Skin of body (tissue), 2 donors: Measurements from ENCODE around the gene CXCL10. TPM values are rescaled to one million over a fixed set of nuclear protein-coding genes. Genes with fewer than 3 reads are reported as not detected.

ENCODE experiments used
- DNase-seq: peaks from one replicate; lab custom pipeline; 2025; lab: John Stamatoyannopoulos, UW
- total RNA-seq: library from RNA; depleted of rRNA; stranded (reverse); fragments of >200 nt; gene quantifications from one replicate; pipeline ENCODE4 v1.2.3, GENCODE V29; 2014

Gene CXCL10
- total RNA-seq, 1 donor from 2014 or later = 1.7 TPM

GRCh38 chr4:75995727-75996126, 27.6 kb downstream of the CXCL10 start:
- peak; percentile 30 for DNase-seq

- DNase-seq = no peak
Observed at GRCh38 chr4:75992462-75992861, 30.8 kb downstream of the CXCL10 start.

DNA sequence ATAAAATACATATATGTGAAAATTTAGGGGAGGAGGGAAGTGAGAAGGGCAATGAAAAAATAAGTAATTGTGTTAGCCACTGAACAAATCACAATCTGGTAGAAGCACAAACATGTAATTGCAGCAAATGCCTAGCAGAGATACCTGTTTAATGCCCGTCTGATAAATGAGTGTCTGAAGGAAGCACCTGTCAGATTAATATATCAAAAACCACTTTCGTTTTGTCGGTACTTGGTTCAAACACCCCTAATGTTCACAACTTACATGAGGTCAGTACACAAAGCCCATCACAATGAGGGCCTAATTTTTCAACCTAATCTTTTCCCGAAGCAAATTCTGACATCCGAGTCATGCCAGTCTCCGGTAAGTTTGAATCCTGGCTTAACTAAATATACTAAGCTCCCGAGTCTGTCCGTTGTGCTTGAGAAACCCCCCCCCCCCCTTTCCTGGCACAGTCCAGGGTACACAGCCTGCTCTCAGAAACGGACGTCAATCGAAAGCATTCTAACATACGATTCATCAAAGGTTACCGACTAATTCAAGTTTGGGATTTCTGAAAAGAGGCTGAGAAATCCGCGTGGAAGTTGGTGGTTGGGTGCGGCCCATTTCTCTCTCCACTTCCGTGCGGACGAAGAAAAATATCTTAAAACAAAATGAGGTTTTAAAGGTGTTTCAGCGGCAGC, 33.3 kb downstream of the CXCL10 start:
- DNase-seq = no peak

DNA sequence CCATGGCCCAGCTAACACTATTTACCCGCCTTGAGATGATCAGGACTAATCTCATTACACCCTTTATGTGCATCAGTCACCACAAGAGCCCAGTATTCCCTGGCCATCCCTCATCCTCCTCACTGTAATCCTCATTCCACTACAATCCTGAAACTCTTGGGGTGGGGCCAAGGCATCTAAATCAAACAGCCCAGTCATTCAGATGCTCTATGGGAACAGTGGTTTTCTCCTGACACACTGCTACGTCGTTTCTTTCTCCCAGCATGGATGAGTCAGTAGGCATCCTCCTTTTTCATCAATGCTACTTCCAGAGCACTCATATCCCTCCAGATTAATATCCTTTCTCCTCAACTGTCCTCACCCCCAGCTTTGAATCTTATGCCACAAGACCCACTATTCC, 38.2 kb downstream of the CXCL10 start:
- no peak for DNase-seq

DNA sequence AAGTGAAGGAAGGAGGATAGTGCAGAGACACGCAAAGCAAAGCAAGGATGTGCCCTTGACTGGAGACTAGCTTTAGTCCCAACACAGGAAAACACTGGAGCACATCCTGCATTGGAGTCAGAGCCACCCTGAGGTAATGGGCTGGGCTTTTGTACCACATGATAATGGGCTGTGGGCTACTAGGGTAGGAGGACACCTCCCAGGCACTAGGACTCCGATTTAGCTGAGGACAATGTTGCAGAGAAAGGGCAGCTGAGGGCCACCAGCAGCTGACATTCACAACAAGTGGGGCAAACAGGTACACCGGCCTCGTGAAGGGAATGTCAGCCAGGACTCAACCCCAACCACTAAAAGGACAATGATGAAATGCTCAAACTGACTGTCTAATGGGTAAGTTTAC, 42.7 kb downstream of the CXCL10 start:
- no peak for DNase-seq

GRCh38 chr4:75976177-75976576, 47.1 kb downstream of the CXCL10 start:
- no peak for DNase-seq

- DNase-seq = no peak
Observed at GRCh38 chr4:75973766-75974165, 49.5 kb downstream of the CXCL10 start.

Other genes with a start within 250 kb of the CXCL10 start
- gene PPEF2, start 121.0 kb downstream of the CXCL10 start, total RNA-seq = 0.10 TPM
- gene NAAA, start 82.5 kb downstream of the CXCL10 start, total RNA-seq = 16.4 TPM
- 35.0 TPM for gene SDAD1, start 32.6 kb downstream of the CXCL10 start, total RNA-seq
- gene CXCL9, start 16.0 kb downstream of the CXCL10 start, total RNA-seq = 0.10 TPM
- 0.49 TPM for gene CXCL11, start 12.6 kb upstream of the CXCL10 start, total RNA-seq
- 8.0 TPM for gene ART3, start 51.2 kb upstream of the CXCL10 start, total RNA-seq
- 60.4 TPM for gene NUP54, start 124.9 kb upstream of the CXCL10 start, total RNA-seq
- 129 TPM for gene SCARB2, start 190.3 kb upstream of the CXCL10 start, total RNA-seq
- 2.1 TPM for gene FAM47E, start 228.2 kb upstream of the CXCL10 start, total RNA-seq